IMR-90 (cell line): ENCODE data around the gene DIRAS3. TPM values are rescaled to one million over a fixed set of nuclear protein-coding genes. Genes with fewer than 3 reads are reported as not detected.
A peak's percentile ranks its signal among the peaks of the same experiment; 100 is the strongest.

ENCODE experiments used
- ATAC-seq: fragments of 200-7000 bp; cut with Tn5 transposase; 2 replicates; pipeline ENCODE4 v1.9.1; 2020; ENCODE audit warnings: low read depth, mild to moderate bottlenecking, moderate library complexity
- BruUV-seq: library from RNA; stranded (reverse); fragments of 400-500 nt; replicated peaks from 2 replicates; lab custom pipeline; 2021; lab: Mats Ljungman, UMichigan
- CTCF ChIA-PET: fragments of 300-600 bp; formaldehyde crosslinking; extraction: SDS; loops from one replicate; lab custom pipeline; 2021; ENCODE audit warnings: antibody characterized with exemption; lab: Yijun Ruan, JAX
- POLR2A ChIA-PET: fragments of 300-600 bp; sonication (Branson Sonifier 250); formaldehyde crosslinking; loops from one replicate; lab custom pipeline; 2022; ENCODE audit warnings: antibody characterized with exemption; ENCODE audit not compliant: unreplicated experiment; lab: Charles Lee
- DNase-seq: peaks from one replicate; pipeline ENCODE4 v3.0.0; 2013
- H2AFZ ChIP-seq: replicated peaks from 2 replicates; pipeline ENCODE3; 2013; ENCODE audit warnings: low read length, mild to moderate bottlenecking; ENCODE audit not compliant: poor library complexity
- H2AK5ac ChIP-seq: 2 replicates; pipeline ENCODE4 v1.6.1; 2013; ENCODE audit warnings: low read depth, low read length, inconsistent platforms
- H2AK9ac ChIP-seq: replicated peaks from 2 replicates; pipeline ENCODE3; 2013; ENCODE audit warnings: mild to moderate bottlenecking, low read depth, low read length, moderate library complexity; ENCODE audit not compliant: poor library complexity
- H2BK120ac ChIP-seq: 2 replicates; pipeline ENCODE4 v1.6.1; 2013; ENCODE audit warnings: low read depth, low read length, inconsistent platforms
- H2BK15ac ChIP-seq: 3 replicates; pipeline ENCODE4 v1.6.1; 2013; ENCODE audit warnings: low read depth, low read length, inconsistent platforms
- H2BK20ac ChIP-seq: 2 replicates; pipeline ENCODE4 v1.6.1; 2013; ENCODE audit warnings: low read depth, mild to moderate bottlenecking, inconsistent platforms, low read length, moderate library complexity
- H2BK5ac ChIP-seq: 2 replicates; pipeline ENCODE4 v1.6.1; 2013; ENCODE audit warnings: mild to moderate bottlenecking, low read depth, low read length, inconsistent platforms; ENCODE audit not compliant: poor library complexity, severe bottlenecking
- H3K14ac ChIP-seq: replicated peaks from 2 replicates; pipeline ENCODE4 v1.6.1; 2013; ENCODE audit warnings: low read depth, low read length, inconsistent platforms
- H3K18ac ChIP-seq: 2 replicates; pipeline ENCODE4 v1.6.1; 2013; ENCODE audit warnings: low read depth, low read length, control low read depth
- H3K23ac ChIP-seq: 2 replicates; pipeline ENCODE4 v1.6.1; 2013; ENCODE audit warnings: low read depth, low read length, inconsistent platforms
- H3K27ac ChIP-seq: 2 replicates; pipeline ENCODE4 v1.5.1; 2013; ENCODE audit warnings: mild to moderate bottlenecking, control low read depth, low read length; ENCODE audit not compliant: insufficient read depth
- H3K27me3 ChIP-seq: 2 replicates; pipeline ENCODE4 v1.6.1; 2013; ENCODE audit warnings: low read length; ENCODE audit not compliant: control insufficient read depth, insufficient read depth
- H3K36me3 ChIP-seq: 2 replicates; pipeline ENCODE4 v1.6.1; 2013; ENCODE audit warnings: low read length, mixed read lengths; ENCODE audit not compliant: control insufficient read depth, insufficient read depth
- H3K4ac ChIP-seq: 2 replicates; pipeline ENCODE4 v1.6.1; 2013; ENCODE audit warnings: low read depth, low read length, inconsistent platforms
- H3K4me1 ChIP-seq: 2 replicates; pipeline ENCODE4 v1.6.1; 2013; ENCODE audit warnings: low read length, mixed read lengths; ENCODE audit not compliant: control insufficient read depth, insufficient read depth
- H3K4me2 ChIP-seq: 2 replicates; pipeline ENCODE4 v1.6.1; 2013; ENCODE audit warnings: low read depth, mild to moderate bottlenecking, control low read depth, low read length, moderate library complexity
- H3K4me3 ChIP-seq: 2 replicates; pipeline ENCODE4 v1.5.1; 2013; ENCODE audit warnings: low read depth, mild to moderate bottlenecking, control low read depth, low read length, moderate library complexity; ENCODE audit not compliant: insufficient read depth
- H3K56ac ChIP-seq: 2 replicates; pipeline ENCODE4 v1.6.1; 2013; ENCODE audit warnings: low read length, inconsistent platforms; ENCODE audit not compliant: insufficient read depth; ENCODE audit errors: extremely low read depth
- H3K79me1 ChIP-seq, 2 experiments: 2 replicates each; pipeline ENCODE4 v1.6.1; 2013; ENCODE audit warnings: low read length in 2 of 2, inconsistent platforms in 1 of 2, low read depth in 1 of 2
- H3K9ac ChIP-seq: 2 replicates; pipeline ENCODE4 v1.6.1; 2013; ENCODE audit warnings: low read depth, low read length, control low read depth
- H3K9me1 ChIP-seq: 2 replicates; pipeline ENCODE4 v1.6.1; 2013; ENCODE audit warnings: low read length, inconsistent platforms; ENCODE audit not compliant: insufficient read depth
- H3K9me3 ChIP-seq: 2 replicates; pipeline ENCODE4 v1.6.1; 2013; ENCODE audit warnings: low read length; ENCODE audit not compliant: control insufficient read depth, insufficient read depth
- H4K20me1 ChIP-seq: 2 replicates; pipeline ENCODE4 v1.6.1; 2013; ENCODE audit warnings: low read length, inconsistent platforms; ENCODE audit not compliant: insufficient read depth
- H4K5ac ChIP-seq: 2 replicates; pipeline ENCODE4 v1.6.1; 2013; ENCODE audit warnings: mild to moderate bottlenecking, low read depth, low read length, control low read depth
- H4K8ac ChIP-seq, 2 experiments: 2 replicates each; pipeline ENCODE4 v1.6.1; 2013; ENCODE audit warnings: low read depth in 2 of 2, low read length in 2 of 2, control low read depth in 1 of 2, inconsistent platforms in 1 of 2
- H4K91ac ChIP-seq: 2 replicates; pipeline ENCODE4 v1.6.1; 2013; ENCODE audit warnings: low read depth, low read length, inconsistent platforms; ENCODE audit not compliant: insufficient read depth
- BHLHE40 ChIP-seq: fragments of 150-350 bp; IDR thresholded peaks from 2 replicates; pipeline ENCODE4 v1.6.1; 2016; ENCODE audit warnings: mild to moderate bottlenecking, low read depth, low read length
- CEBPB ChIP-seq: IDR thresholded peaks from 2 replicates; pipeline ENCODE4 v1.6.1; 2012; ENCODE audit warnings: low read depth, low read length, improper control_type of control experiment
- CHD1 ChIP-seq: IDR thresholded peaks from 2 replicates; pipeline ENCODE4 v1.6.1; 2012; ENCODE audit warnings: low read depth, low read length, improper control_type of control experiment
- FOS ChIP-seq: fragments of 150-350 bp; IDR thresholded peaks from 2 replicates; pipeline ENCODE4 v1.6.1; 2016; ENCODE audit warnings: low read depth, low read length
- MAFK ChIP-seq: IDR thresholded peaks from 2 replicates; pipeline ENCODE4 v1.6.1; 2012; ENCODE audit warnings: low read depth, low read length, improper control_type of control experiment
- MAZ ChIP-seq: IDR thresholded peaks from 2 replicates; pipeline ENCODE4 v1.6.1; 2012; ENCODE audit warnings: low read depth, mild to moderate bottlenecking, low read length, improper control_type of control experiment, moderate library complexity, borderline replicate concordance
- MXI1 ChIP-seq: IDR thresholded peaks from 2 replicates; pipeline ENCODE4 v1.6.1; 2012; ENCODE audit warnings: low read depth, mild to moderate bottlenecking, low read length, moderate library complexity, borderline replicate concordance
- POLR2A ChIP-seq: IDR thresholded peaks from 2 replicates; pipeline ENCODE4 v1.6.1; 2012; ENCODE audit warnings: mild to moderate bottlenecking, low read depth, low read length
- RAD21 ChIP-seq: IDR thresholded peaks from 2 replicates; pipeline ENCODE4 v1.6.1; 2012; ENCODE audit warnings: low read length, improper control_type of control experiment
- RCOR1 ChIP-seq: IDR thresholded peaks from 2 replicates; pipeline ENCODE4 v1.6.1; 2012; ENCODE audit warnings: mild to moderate bottlenecking, low read length, improper control_type of control experiment; ENCODE audit not compliant: insufficient replicate concordance
- RFX5 ChIP-seq: IDR thresholded peaks from 2 replicates; pipeline ENCODE4 v1.8.0; 2012; ENCODE audit warnings: low read depth, mild to moderate bottlenecking, low read length, moderate library complexity
- SMC3 ChIP-seq: fragments of 150-350 bp; IDR thresholded peaks from 2 replicates; pipeline ENCODE4 v1.6.1; 2016; ENCODE audit warnings: low read depth, mild to moderate bottlenecking, antibody characterized with exemption, low read length, moderate library complexity
- WGBS, 2 experiments: methylation state at CpG; one replicate each; pipeline versions ENCODE4 v1.1.5 to v1.1.7; 2013; ENCODE audit warnings: missing lambda C conversion rate in 2 of 2; ENCODE audit not compliant: insufficient read length in 1 of 2; ENCODE audit errors: extremely low coverage in 2 of 2; 5-methylcytosine and 5-hydroxymethylcytosine counted together
- dilution Hi-C: fragments of 300-500 bp; cut with HindIII; formaldehyde crosslinking; loops from one replicate; pipeline ENCODE4 v1.14.3; 2018; ENCODE audit warnings: low sequenced_read_pairs; ENCODE audit not compliant: unreplicated experiment
- in situ Hi-C: fragments of 300-500 bp; cut with MboI; formaldehyde crosslinking; loops from 3 replicates; pipeline ENCODE4 v1.14.3; 2019; ENCODE audit warnings: low sequenced_read_pairs, inconsistent platforms, mixed read lengths
- intact Hi-C: fragments of 100-400 bp; cut with micrococcal nuclease; formaldehyde crosslinking; loops from 2 replicates; pipeline ENCODE4 v1.10.0; 2022
- polyA plus RNA-seq, 3 experiments: library from polyadenylated mRNA; depleted of rRNA; stranded (reverse); fragments of >200 nt; gene quantifications; 2 replicates each; pipeline ENCODE4 v1.2.3, GENCODE V29; 2012; ENCODE audit warnings: low replicate concordance in 1 of 3
- total RNA-seq: library from RNA; depleted of rRNA; stranded (reverse); fragments of >200 nt; gene quantifications from 2 replicates; pipeline ENCODE4 v1.2.3, GENCODE V29; 2012
- TF ChIP-seq, protein P1 (sequence below): fragments of 150-350 bp; IDR thresholded peaks from 2 replicates; pipeline ENCODE4 v1.6.1; 2016; ENCODE audit warnings: low read depth, mild to moderate bottlenecking, low read length, moderate library complexity, borderline replicate concordance
- TF ChIP-seq, protein P2 (sequence below): fragments of 150-350 bp; IDR thresholded peaks from 2 replicates; pipeline ENCODE4 v1.6.1; 2017; ENCODE audit warnings: mild to moderate bottlenecking, antibody characterized with exemption, low read length, low read depth
- TF ChIP-seq, protein P3 (sequence below): conservative IDR thresholded peaks from 2 replicates; pipeline ENCODE4 v1.5.1; 2012; ENCODE audit warnings: mild to moderate bottlenecking, low read depth, low read length, improper control_type of control experiment

The DIRAS3 gene
- total and polyA plus RNA-seq, 2 of the 4 experiments (the other 2 are of a cell fraction) = 8.6 to 14.6 TPM

DNA sequence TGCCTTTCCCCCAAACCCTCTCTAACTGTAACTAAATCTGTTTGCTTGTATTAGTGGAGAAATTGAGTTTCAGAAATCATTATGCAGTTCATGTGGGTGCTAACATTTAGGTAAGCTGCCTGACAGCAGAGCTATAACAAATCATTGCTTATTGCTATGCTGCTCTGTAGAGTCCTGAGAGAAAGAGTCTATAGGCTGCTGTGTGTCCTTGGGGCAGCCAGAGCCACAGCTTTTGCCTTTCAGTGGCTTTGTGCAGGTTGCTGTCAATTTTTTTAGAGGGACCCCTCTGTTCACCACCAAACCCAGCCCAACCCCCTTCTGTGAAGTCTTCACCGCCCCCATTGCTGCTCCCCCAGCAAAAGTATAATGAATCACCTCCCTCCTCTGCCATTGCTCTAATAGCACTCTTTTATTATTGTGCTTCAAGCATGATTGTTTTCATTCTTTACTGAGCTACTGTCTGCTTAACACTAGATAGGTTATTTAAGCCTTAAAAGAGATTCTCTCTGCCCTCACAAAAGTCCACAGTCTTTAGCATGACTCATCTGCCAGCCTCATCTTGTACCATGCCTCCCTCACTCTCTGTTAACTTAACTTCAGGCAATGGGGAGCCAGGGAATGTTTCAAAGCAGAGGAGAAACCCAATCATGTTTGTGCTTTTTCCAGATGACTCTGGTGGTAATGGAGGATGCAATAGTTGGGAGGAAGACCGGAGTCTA is 38.6 kb downstream of the DIRAS3 start:
- H3K4me3 ChIP-seq = no peak overlapping the region
- H3K27ac ChIP-seq = no peak overlapping the region
- no peak overlapping the region for H3K4me2 ChIP-seq
- H2BK20ac ChIP-seq = no peak overlapping the region
- in situ Hi-C loops (no loop called here), dilution Hi-C loops (no loop called here), intact Hi-C loops (loop anchor here (2.0 kb wide), 1 partner anchor 245 kb away; no protein-coding TSS in a partner anchor)
- H3K79me1 ChIP-seq = no peaks in the 10 kb centered on the region
- no peak overlapping the region for H2AK5ac ChIP-seq
- H3K23ac ChIP-seq = no peak overlapping the region
- no TSS peak for BruUV-seq
- no peak overlapping the region for H3K9ac ChIP-seq
- H2AFZ ChIP-seq = no peak overlapping the region
- no peak overlapping the region for H2BK15ac ChIP-seq
- no peak overlapping the region for H3K56ac ChIP-seq
- no peak overlapping the region for H2AK9ac ChIP-seq
- no peak overlapping the region for H2BK5ac ChIP-seq
- no peaks in the 10 kb centered on the region; the same call in 1 of the 2 replicates for H3K4me1 ChIP-seq
- ChIA-PET POLR2A (no interaction called here), CTCF (interaction anchor here (2.0 kb wide), 1 partner anchor 158 kb away, joined by 7 read pairs; no protein-coding TSS in a partner anchor)
- no peak overlapping the region; the same call in 1 of the 2 replicates for H3K14ac ChIP-seq
- ATAC-seq = peak; percentile 48; the same call in 1 of the 2 replicates
- peak; percentile 18 for DNase-seq
- no peak overlapping the region for H3K18ac ChIP-seq
- H3K9me3 ChIP-seq = no peaks in the 10 kb centered on the region
- no peaks in the 10 kb centered on the region for H4K20me1 ChIP-seq
- H3K36me3 ChIP-seq = no peaks in the 10 kb centered on the region
- H4K5ac ChIP-seq = no peak overlapping the region
- H4K8ac ChIP-seq = no peak overlapping the region; a peak in 1 of 4 replicates
- H3K9me1 ChIP-seq = no peaks in the 10 kb centered on the region
- H3K4ac ChIP-seq = no peak overlapping the region
- no peaks in the 10 kb centered on the region for H3K27me3 ChIP-seq
- no peak overlapping the region for H4K91ac ChIP-seq
- WGBS, 2 experiments = no CpG with 5 or more reads among the region's 2 CpGs
- H2BK120ac ChIP-seq = no peak overlapping the region
- TF ChIP-seq MXI1 (no peak), POLR2A (no peak), FOS (no peak), CEBPB (no peak), BHLHE40 (no peak), MAFK (no peak), RAD21 (no peak), CHD1 (no peak), RCOR1 (no peak), RFX5 (no peak), SMC3 (no peak), MAZ (no peak)
- TF ChIP-seq, protein P1, sequence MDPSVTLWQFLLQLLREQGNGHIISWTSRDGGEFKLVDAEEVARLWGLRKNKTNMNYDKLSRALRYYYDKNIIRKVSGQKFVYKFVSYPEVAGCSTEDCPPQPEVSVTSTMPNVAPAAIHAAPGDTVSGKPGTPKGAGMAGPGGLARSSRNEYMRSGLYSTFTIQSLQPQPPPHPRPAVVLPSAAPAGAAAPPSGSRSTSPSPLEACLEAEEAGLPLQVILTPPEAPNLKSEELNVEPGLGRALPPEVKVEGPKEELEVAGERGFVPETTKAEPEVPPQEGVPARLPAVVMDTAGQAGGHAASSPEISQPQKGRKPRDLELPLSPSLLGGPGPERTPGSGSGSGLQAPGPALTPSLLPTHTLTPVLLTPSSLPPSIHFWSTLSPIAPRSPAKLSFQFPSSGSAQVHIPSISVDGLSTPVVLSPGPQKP = no peak
- TF ChIP-seq, protein P2, sequence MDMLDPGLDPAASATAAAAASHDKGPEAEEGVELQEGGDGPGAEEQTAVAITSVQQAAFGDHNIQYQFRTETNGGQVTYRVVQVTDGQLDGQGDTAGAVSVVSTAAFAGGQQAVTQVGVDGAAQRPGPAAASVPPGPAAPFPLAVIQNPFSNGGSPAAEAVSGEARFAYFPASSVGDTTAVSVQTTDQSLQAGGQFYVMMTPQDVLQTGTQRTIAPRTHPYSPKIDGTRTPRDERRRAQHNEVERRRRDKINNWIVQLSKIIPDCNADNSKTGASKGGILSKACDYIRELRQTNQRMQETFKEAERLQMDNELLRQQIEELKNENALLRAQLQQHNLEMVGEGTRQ = no peak
- TF ChIP-seq, protein P3, sequence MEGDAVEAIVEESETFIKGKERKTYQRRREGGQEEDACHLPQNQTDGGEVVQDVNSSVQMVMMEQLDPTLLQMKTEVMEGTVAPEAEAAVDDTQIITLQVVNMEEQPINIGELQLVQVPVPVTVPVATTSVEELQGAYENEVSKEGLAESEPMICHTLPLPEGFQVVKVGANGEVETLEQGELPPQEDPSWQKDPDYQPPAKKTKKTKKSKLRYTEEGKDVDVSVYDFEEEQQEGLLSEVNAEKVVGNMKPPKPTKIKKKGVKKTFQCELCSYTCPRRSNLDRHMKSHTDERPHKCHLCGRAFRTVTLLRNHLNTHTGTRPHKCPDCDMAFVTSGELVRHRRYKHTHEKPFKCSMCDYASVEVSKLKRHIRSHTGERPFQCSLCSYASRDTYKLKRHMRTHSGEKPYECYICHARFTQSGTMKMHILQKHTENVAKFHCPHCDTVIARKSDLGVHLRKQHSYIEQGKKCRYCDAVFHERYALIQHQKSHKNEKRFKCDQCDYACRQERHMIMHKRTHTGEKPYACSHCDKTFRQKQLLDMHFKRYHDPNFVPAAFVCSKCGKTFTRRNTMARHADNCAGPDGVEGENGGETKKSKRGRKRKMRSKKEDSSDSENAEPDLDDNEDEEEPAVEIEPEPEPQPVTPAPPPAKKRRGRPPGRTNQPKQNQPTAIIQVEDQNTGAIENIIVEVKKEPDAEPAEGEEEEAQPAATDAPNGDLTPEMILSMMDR = no peak
